Middle frontal gyrus (tissue), 1 donor: ENCODE measurements around the gene BMERB1.

Experiments used
- DNase-seq: peaks from one replicate; pipeline ENCODE4 v3.0.0-alpha.2; 2015; ENCODE audit warnings: low spot score; ENCODE audit errors: extremely low spot score

The BMERB1 gene

DNA sequence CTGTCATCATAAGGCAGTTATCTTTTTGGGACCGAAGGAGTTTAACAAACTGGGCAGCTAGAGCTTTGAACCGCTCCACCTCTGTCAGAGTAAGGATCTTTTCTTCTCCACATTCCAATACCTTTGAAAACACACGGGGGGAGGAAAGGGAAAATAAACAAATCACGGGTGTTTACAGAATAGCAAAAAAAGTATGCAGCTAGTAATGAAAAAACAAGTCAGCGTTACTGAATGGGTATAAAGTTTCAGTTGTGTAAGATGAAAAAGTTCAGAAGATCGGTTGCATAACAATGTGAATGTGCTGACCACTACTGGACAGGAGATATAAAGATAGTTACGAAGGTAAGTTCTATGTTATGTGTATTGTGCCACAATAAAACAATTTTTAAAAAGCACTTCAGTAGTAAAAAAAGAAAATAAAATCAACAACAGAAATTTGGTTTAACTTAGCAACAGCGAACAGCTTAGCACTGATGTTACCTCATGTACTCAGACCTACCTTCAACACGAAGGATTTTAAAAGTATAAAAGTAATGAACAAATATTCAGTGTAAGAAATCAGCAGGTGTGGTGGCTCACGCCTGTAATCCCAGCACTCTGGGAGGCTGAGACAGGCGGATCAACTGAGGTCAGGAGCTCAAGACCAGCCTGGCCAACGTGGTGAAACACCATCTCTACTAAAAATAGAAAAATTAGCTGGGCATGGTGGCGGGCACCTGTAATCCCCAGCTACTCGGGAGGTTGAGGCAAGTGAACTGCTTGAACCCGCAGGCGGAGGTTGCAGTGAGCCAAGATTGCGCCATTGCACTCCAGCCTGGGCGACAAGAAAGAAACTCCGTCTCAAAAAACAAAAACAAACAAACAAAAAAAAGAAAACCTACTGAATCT is 174.3 kb downstream of the BMERB1 start:
- no peak for DNase-seq

DNA sequence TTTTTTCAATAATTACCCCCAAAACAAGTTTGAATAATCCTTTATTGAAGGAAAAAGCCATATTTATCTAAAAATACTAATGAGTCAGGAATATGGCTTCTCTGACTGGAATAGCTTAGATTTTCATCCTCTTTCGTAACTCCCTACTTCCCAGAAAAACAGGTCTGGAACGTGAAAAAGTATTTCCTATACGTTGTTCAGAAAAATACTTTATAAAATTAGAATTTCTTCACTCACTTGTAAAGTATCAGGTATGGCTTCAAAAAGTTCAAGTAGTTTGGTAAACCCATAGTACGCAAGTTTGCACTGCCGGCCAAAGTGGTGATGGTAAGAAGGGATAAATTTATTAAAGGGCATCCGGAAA is 174.9 kb downstream of the BMERB1 start:
- DNase-seq = no peak

DNA sequence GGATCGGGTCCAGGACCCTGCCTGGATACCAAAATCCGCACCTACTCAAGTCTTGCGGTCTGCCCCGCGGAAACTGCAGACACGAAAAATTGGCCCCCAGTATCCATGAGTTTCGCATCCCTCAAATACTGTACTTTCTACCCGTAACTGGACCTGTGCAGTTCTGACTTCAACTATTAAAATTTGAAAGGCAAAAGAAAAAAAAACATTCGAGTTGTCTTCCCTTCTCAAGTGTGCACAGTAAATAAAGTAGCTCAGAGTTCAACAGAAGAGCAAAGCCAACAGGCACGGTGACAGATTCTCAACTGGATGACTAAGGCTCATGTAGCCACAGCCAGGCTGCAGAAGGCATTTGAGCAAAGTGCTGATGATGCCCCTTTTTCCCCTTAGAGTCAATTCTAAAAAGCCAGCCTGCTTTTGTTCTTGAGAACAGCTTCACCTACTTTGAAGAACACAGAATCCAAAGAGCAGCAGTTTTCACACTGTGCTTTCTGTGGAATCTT is 176.0 kb downstream of the BMERB1 start:
- DNase-seq = no peak

DNA sequence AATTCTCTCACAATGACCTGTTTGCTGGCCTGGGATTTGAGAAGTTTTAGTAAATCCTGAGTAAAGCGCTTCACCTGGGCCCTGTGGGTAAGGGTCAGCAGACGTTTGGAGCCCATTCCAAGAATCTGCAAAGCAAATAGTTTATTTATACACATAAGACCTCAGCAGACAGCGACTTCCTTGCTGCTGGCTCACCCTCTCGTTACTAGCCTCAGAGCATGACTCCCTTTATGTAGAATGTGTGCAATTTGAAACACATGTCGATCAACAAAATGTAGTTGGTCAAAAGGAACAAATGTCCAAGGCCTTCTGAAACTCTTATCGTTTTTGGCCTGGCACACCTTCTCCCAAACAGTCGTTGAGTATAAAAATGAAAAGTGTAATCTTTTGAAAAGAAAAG is 177.2 kb downstream of the BMERB1 start:
- no peak for DNase-seq

DNA sequence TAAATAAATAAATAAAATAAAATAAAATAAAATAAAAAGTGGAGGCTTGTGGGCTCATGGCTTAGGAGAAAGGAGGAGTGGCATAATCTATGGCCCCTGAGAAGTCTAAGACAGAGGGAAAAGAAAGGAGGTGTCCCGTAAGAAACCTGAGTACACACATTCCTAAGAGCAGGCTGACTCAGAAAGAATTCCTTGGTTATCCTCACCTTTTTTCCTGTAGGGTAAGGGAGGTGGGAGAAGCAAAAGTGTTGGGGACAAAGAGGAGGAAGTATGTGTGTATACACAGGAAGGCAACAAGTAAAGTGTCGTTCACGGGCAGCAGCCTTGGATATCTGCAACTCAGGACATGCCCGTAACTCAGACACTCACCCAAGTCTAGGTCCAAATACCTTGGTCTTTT is 179.3 kb downstream of the BMERB1 start:
- no peak for DNase-seq

DNA sequence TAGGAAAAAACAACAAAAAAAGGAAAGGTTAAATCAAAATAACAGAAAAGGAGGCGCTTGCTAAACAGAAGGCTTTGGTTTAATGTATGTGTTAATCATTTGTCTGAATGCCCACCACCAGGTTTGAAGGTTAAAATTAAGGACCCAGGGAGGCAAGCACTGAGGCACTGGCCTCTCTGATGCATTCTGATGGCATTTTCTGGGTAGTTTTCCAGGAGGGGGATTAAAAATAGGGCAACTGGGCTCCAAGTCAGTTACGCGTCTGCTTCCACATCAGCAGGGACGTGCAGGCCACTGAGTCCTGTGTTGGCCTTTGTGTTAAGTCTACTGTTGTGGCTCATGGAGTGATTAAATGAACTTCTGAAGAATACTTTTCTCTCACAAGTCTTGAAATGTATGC is 181.6 kb downstream of the BMERB1 start:
- no peak for DNase-seq

DNA sequence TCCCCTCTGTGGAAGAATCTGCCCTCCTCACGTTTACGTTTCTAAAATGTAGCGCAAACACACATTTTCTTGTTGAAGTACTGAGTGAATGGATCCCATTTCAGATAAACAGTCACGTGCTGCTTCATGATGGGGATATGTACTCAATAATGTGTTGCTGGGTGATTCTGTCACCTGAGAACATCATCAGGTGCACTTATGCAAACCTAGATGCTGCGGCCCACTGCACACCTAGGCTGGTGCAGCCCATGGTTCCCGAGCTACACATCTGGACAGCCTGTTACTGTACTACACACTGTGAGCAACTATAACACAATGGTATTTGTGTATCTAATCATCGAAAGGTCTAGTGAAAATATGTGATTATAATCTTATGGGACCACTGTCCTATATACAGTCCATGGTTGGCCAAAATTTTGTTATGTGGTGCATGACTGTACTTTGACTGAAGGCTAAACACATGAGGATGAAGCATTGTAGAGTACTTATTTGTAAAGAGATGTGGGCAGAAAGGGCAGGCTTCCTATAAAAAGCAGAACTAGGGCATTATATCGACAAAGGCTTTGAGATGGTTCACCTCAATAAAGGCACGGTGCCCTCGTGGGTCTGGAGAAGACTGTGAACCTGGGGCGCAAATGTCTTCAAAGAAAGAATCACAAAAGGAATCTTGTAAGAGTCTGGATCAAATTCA is 182.2 kb downstream of the BMERB1 start:
- DNase-seq = no peak

DNA sequence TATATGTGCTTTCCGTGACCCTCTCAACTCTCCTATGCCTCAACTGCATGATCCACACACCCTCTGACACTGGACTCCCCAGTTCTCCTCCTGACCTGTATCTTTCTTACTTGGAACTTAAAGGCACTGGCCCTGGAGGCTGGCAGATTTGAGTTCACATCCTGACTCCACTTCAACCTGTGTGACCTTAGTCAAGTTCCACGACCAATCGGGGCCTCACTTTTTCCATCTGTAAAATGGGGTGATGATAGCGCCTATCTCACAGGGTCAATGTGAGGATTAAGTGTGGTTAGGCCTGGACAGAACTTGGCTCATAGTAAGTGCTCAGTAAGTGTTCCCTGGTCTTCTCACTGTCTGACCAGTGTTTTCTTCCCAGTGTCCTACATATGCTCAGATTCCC is 183.5 kb downstream of the BMERB1 start:
- DNase-seq = no peak

DNA sequence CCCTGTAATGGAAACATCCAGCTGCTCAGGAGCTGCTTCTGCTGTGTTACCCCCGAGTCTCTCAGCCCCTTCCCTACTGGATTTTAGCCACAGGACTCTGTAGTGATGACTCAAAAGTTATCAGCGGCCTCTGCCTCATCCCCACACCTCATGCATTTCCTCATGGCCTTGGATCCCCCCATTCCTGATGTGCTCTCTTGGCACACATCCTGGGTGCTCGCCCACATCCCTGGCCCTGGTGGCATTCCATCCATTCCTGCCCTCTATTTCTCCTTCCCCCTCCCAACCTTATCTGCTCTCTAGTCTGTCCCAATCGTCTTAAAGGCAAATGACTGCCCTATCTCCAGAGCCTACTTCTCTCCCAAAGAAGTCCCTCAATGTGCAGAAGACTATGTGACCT is 184.0 kb downstream of the BMERB1 start:
- DNase-seq = no peak

DNA sequence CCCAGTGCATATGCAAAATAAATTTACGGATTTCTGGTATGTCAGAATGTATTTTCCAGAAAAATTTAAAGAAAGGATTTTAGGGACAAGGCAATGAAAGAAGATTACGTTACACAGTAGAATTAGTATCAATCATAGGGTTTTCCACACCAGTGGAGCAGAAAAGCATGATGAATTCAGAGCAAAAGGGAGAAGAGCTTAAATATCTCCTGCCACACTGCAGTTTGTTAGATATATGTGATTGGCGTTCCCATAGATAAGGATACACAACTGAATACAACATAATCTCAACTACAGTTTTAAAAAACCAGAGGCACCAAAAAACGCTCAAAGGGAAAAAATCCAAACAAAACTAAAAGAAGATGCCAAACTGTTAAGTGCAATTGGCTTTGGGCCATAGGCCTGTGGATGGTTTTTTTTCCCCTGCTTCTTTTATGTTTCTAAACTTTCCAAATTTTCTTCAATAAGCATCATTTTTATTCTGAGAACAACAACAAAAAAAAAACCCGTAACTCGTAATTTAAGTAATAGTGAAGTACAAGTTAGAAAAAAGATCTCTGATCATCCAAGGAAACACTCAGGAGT is 186.3 kb downstream of the BMERB1 start:
- no peak for DNase-seq

DNA sequence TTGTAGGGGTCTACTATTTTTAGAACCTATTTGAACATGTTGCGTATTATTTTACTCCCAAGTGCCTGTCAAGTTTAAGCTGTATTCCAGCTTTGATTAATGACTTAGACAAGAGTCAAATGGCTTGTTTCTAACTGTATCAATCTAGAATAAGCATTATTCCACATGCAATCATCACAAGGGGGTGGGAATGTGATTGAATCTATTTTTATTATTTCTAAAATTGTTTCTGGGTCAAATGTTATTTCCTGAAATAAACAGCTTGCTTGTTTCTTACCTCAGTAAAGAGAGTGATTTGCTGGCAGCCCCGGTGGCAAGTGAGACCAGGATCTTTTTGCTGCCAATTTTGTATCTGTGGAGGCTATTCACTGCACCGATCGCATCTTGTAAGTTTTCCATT is 187.1 kb downstream of the BMERB1 start:
- no peak for DNase-seq

DNA sequence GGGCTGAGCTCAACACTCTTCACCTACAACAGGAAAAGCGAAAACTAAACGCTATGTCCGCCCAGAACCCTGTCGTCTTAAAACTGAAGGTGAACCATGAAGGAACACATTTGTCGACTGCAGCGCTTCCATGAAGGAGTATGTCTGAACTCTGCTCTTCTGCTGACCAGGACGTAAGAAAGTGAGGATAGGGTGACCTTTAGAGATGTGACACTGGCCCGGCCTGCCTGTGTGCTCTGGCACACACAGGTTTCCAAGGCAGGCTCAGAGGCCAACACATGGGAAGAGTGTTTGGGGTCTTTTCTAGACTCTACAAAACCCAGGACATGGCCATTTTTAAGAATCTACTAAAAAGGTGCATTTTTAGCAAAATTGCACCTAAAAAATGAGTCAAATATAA is 187.5 kb downstream of the BMERB1 start:
- no peak for DNase-seq

DNA sequence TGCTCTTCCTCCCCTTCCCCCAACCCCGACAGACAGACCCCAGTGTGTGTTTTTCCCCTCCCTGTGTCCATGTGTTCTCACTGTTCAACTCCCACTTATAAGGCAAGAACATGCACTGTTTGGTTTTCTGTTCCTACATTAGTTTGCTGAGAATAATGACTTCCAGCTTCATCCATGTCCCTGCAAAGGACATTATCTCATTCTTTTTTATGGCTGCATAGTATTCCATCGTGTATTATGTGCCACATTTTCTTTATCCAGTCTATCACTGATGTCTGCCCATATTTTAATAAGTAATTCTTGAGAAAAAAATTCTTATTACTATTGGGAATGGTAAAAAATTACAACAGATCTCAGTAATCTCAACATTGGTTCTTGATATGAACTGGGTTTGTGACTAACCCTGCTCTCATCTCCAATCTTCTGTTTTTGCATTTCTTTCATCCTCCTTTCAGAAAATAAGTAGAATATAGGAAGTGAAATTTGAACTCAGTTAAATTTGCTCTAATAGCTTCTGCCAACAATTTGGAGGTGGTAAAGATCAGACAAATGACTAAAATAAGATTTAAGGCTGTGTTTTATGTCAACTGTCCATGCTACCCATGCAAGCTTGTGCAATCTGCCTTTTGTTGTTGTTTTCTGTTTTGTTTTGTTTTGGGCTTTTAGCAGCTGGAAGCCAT is 197.5 kb downstream of the BMERB1 start:
- DNase-seq = no peak

DNA sequence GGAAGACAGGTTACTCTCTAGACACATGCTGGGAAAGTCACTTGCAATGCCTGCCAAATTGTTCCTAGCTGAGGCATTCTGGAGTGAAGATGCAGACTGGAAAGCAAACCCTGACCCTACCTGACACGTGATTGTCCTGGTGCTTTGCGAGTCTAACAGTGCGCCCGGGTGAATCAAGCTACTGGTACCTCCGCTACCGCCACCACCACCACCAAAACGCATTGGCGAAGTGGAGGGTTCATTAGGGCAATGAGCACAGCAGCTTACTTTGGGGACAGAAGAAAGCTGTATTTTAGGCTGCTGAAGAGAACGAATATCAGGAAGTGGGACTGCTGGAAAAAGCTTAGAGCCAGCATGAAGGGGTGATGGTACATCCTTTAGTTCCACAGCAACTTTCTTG is 201.5 kb downstream of the BMERB1 start:
- DNase-seq = no peak

DNA sequence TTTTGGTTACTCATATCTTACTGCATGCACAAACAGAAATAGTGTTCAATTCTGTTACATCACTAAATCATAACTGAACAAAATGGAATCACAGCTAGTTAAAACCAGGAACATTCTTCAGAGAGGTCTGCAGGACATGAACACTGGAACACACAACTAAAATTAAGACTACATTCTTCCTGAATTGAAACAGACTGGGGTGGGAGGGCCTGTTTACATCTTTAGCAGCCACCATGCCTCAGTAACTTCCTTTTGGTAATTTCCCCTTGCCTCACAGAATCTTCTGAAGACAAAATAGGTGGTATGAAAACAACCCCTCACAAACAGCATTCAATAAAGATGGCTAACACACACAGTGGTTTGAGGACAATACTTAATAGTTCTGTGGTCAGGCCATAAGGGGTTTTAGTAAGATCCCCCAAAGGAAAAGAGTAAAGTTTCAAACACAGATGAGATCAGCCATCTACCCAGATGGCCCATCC is 202.0 kb downstream of the BMERB1 start:
- DNase-seq = no peak
